ENCODE results near the gene KIF5A. TPM values are rescaled to one million over a fixed set of nuclear protein-coding genes. Genes with fewer than 3 reads are reported as not detected.

The KIF5A gene
- total RNA-seq, 4 donors from 2014 or later: 0.34 to 0.67 (median 0.51) TPM

DNA sequence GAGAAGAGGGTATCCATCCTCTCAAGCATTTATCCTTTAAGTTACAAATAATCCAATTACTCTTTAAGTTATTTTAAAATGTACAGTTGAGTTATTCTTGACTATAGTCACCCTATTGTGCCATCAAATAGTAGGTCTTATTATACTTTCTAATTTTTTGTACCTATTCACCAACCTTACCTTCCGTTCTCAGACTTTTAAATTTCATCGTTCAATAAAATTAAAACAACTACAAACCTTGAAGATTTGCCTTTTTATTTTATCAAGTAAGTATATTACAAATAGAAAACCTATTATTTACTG, 1.9 kb upstream of the KIF5A start:
- WGBS, 2 donors: 95 to 96% methylated on average over 2 of the region's 2 CpGs
- Histone ChIP-seq H3K4me1 (peaks cover 12 to 23% of the 10 kb centered on the region in 2 donors), H3K9me3 (no peaks in the 10 kb centered on the region), H3K4me3 (replicated peaks in 1 of 3) (no peak overlapping the region), H3K27ac (no peak overlapping the region), H3K36me3 (no peaks in the 10 kb centered on the region), H3K27me3 (no peaks in the 10 kb centered on the region)
- no peak for DNase-seq
- intact Hi-C loops (cut with DNase I): no loop called here
- TF ChIP-seq POLR2A (IDR thresholded peaks at IDR 0.05): no peak
- no peak for TF ChIP-seq CTCF (IDR thresholded peaks at IDR 0.05)

GRCh38 chr12:57548488-57548887, 1.4 kb upstream of the KIF5A start:
- intact Hi-C loops (cut with DNase I): no loop called here

DNA sequence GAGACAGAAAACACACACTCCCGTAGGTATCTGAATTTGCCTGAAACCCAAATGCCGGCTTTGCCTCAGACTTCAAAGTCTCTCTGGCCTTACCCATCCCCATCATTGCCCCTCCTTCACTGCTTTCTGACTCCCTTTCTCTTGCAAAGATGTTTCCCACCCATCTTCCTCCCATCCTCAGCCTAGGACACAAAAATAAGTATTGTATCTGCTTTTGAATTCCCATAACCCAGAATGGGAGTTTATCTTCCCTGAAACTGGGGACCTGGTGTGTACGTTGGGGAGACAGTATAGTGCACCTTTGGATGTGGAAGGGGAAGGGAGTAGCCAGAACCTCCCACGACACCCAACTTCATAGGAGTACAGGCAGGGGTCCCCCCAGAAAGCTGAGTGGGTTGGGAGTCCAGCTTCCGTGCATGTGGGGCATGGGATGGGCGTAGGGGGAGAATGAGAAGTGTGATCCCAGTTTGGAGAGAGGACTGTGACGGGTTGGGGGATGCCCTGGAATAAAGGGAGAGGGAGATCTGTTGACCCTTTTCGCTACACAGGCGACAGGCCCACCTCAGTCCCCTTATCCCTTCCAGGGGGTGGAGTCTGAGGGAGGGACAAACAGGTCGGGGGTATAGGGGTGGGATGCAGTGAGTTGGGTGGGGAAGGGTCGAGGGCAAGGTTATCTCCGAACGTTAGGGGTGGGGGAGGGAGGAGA, 488 bp upstream of the KIF5A start:
- Histone ChIP-seq H3K27me3 (no peaks in the 10 kb centered on the region), H3K27ac (no peak overlapping the region), H3K36me3 (no peaks in the 10 kb centered on the region), H3K9me3 (no peaks in the 10 kb centered on the region), H3K4me3 (replicated peaks in 1 of 3) (peak overlapping the region in 1 of 3 donors; percentile 29), H3K4me1 (peaks cover 12 to 23% of the 10 kb centered on the region in 2 donors)
- DNase-seq: no peak
- no peak for TF ChIP-seq POLR2A (IDR thresholded peaks at IDR 0.05)
- no peak for TF ChIP-seq CTCF (IDR thresholded peaks at IDR 0.05)
- WGBS, 2 donors: 44 to 49% methylated on average over 10 to 12 of the region's 13 CpGs
- intact Hi-C loops (cut with DNase I): no loop called here

More at GRCh38 chr12:57548488-57548887, 1.4 kb upstream of the KIF5A start:
- H3K27ac ChIP-seq: no peak overlapping the region
- no peaks in the 10 kb centered on the region for H3K27me3 ChIP-seq
- peaks cover 12 to 23% of the 10 kb centered on the region in 2 donors for H3K4me1 ChIP-seq
- no peaks in the 10 kb centered on the region for H3K36me3 ChIP-seq
- WGBS, 2 donors: 40 to 43% methylated on average over 2 of the region's 2 CpGs
- DNase-seq: no peak
- H3K4me3 ChIP-seq (replicated peaks in 1 of 3): no peak overlapping the region
- TF ChIP-seq POLR2A (IDR thresholded peaks at IDR 0.05) (no peak), CTCF (IDR thresholded peaks at IDR 0.05) (no peak)
- H3K9me3 ChIP-seq: no peaks in the 10 kb centered on the region

DNA sequence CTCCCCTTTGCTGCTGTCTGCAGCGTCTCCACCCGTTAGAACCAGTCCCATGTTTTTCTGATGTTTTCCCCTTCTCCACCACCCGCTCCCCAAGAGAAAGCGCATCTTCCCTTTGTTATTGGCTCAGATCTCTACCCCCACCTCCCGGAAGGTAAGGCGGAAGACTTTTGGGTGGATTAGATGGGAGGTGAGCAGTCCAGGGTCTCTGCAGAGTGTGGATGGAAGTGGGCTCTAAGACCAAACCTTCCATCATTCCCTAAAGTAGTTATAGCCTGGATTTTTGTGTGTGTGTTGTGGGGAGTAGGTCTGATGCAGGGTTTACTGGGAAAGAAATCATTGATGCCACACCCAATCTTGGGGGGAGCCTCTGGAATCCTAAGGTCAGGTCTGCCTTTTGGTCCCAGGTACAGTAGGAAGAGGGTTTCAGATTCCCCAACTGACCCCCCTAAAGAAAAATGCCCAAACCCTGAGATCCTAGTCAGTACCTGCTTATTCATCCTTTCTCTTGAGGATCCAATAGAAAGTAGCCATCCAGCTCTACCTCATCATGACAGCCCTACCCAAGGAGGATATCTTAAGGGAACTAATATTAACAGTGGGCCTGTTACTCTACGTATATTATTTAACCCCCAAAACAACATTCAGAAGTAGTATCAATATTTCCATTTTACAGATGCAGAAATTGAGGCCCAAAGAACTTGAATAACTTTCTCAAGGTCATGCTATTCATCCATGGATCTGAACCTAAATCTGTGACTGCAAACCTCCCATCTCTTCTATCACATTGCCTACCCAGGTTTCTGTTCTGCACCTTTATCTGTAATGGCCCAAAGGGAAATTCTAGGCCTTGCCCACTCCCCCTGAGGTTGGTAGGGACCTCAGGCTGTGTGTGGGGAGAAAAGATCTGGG, 1.1 kb downstream of the KIF5A start:
- H3K27ac ChIP-seq: no peak overlapping the region
- no peaks in the 10 kb centered on the region for H3K9me3 ChIP-seq
- no peaks in the 10 kb centered on the region for H3K27me3 ChIP-seq
- intact Hi-C loops (cut with DNase I): no loop called here
- H3K4me3 ChIP-seq (replicated peaks in 1 of 3): no peak overlapping the region
- 60 to 67% methylated on average over 7 of the region's 7 CpGs for WGBS, 2 donors
- no peak for DNase-seq
- peaks cover 9 to 13% of the 10 kb centered on the region in 2 donors for H3K4me1 ChIP-seq
- H3K36me3 ChIP-seq: no peaks in the 10 kb centered on the region
- TF ChIP-seq POLR2A (IDR thresholded peaks at IDR 0.05): no peak
- TF ChIP-seq CTCF (IDR thresholded peaks at IDR 0.05): no peak
